SK-N-SH (cell line): ENCODE results near the gene VPS33B. TPM values are rescaled to one million over a fixed set of nuclear protein-coding genes. Genes with fewer than 3 reads are reported as not detected.

Experiments used
- CTCF ChIA-PET: fragments of 300-600, 350-600 bp; formaldehyde crosslinking; extraction: SDS; loops from one replicate; lab custom pipeline; 2021; lab: Yijun Ruan, JAX
- POLR2A ChIA-PET: fragments of 350-600 bp; sonication (Branson Sonifier 250); formaldehyde crosslinking; extraction: SDS; loops from one replicate; lab custom pipeline; 2020; ENCODE audit warnings: antibody characterized with exemption, inconsistent platforms; lab: Yijun Ruan, JAX
- DNase-seq: peaks from one replicate; pipeline ENCODE4 v3.0.0; 2012
- H2AFZ ChIP-seq: fragments of 200-600 bp; sonication (generic); 2 replicates; pipeline ENCODE4 v1.8.1; 2016; ENCODE audit warnings: antibody characterized with exemption, mild to moderate bottlenecking, low read depth
- H3F3A ChIP-seq: fragments of 200-600 bp; sonication (generic); replicated peaks from 2 replicates; pipeline ENCODE3; 2016; ENCODE audit warnings: antibody characterized with exemption, mild to moderate bottlenecking; ENCODE audit not compliant: insufficient read depth
- H3K27ac ChIP-seq, 2 experiments: fragments of 200-500 bp in 1 of 2; fragments of 200-600 bp in 1 of 2; sonication (Bioruptor generic) in 1 of 2; sonication (generic), shearing (Covaris generic) in 1 of 2; 2 replicates each; pipeline versions ENCODE4 v1.5.1 to v1.6.1; 2014 to 2016; ENCODE audit warnings: low read depth in 2 of 2, inconsistent platforms in 1 of 2, low read length in 1 of 2, mild to moderate bottlenecking in 1 of 2, mixed read lengths in 1 of 2
- H3K27me3 ChIP-seq: fragments of 200-600 bp; sonication (generic), shearing (Covaris generic); 2 replicates; pipeline ENCODE4 v1.6.1; 2016; ENCODE audit warnings: mixed run types; ENCODE audit not compliant: insufficient read depth
- H3K36me3 ChIP-seq, 2 experiments: fragments of 200-500 bp in 1 of 2; fragments of 200-600 bp in 1 of 2; sonication (Bioruptor generic) in 1 of 2; sonication (generic) in 1 of 2; replicated peaks in 1 of 2; 2 replicates each; pipeline versions ENCODE3 to v1.5.1; 2014 to 2016; ENCODE audit warnings: low read length in 1 of 2, mild to moderate bottlenecking in 1 of 2; ENCODE audit not compliant: insufficient read depth in 2 of 2, control insufficient read depth in 1 of 2
- H3K4me1 ChIP-seq, 2 experiments: fragments of 200-500 bp in 1 of 2; fragments of 200-600 bp in 1 of 2; sonication (Bioruptor generic) in 1 of 2; sonication (generic), shearing (Covaris generic) in 1 of 2; 2 replicates each; pipeline versions ENCODE4 v1.5.1 to v1.6.1; 2014 to 2016; ENCODE audit warnings: low read depth in 1 of 2, low read length in 1 of 2, mixed run types in 1 of 2; ENCODE audit not compliant: insufficient read depth in 2 of 2, control insufficient read depth in 1 of 2
- H3K4me2 ChIP-seq: fragments of 200-600 bp; sonication (generic), shearing (Covaris generic); 2 replicates; pipeline ENCODE4 v1.6.1; 2017; ENCODE audit warnings: mixed run types
- H3K4me3 ChIP-seq, 2 experiments: fragments of 200-500 bp in 1 of 2; fragments of 200-600 bp in 1 of 2; sonication (Bioruptor generic) in 1 of 2; sonication (generic), shearing (Covaris generic) in 1 of 2; 2 replicates each; pipeline versions ENCODE4 v1.5.1 to v1.8.1; 2014 to 2016; ENCODE audit warnings: low read depth in 2 of 2, inconsistent platforms in 1 of 2, low read length in 1 of 2, mild to moderate bottlenecking in 1 of 2, mixed read lengths in 1 of 2, moderate library complexity in 1 of 2
- H3K79me2 ChIP-seq: fragments of 200-600 bp; sonication (generic); 2 replicates; pipeline ENCODE4 v1.8.1; 2017; ENCODE audit warnings: mild to moderate bottlenecking; ENCODE audit not compliant: insufficient read depth
- H3K9ac ChIP-seq: fragments of 200-600 bp; sonication (generic); 2 replicates; pipeline ENCODE4 v1.6.1; 2017; ENCODE audit warnings: mixed run types
- H3K9me2 ChIP-seq: fragments of 200-600 bp; sonication (generic); 2 replicates; pipeline ENCODE4 v1.6.1; 2017; ENCODE audit warnings: mixed run types
- H3K9me3 ChIP-seq: fragments of 200-600 bp; sonication (generic); 2 replicates; pipeline ENCODE4 v1.6.1; 2017; ENCODE audit warnings: mixed run types, mild to moderate bottlenecking, moderate library complexity
- H4K20me1 ChIP-seq: fragments of 200-600 bp; sonication (generic); 2 replicates; pipeline ENCODE4 v1.6.1; 2017; ENCODE audit warnings: mild to moderate bottlenecking, mixed run types; ENCODE audit not compliant: insufficient read depth
- CHD2 ChIP-seq: fragments of 150-350 bp; IDR thresholded peaks from 2 replicates; pipeline ENCODE4 v1.6.1; 2018; ENCODE audit warnings: low read length; ENCODE audit not compliant: partially characterized antibody
- ELF1 ChIP-seq: IDR thresholded peaks from 2 replicates; pipeline ENCODE4 v1.4.0; 2012
- FOSL2 ChIP-seq: IDR thresholded peaks from 2 replicates; pipeline ENCODE4 v1.4.0; 2012; ENCODE audit warnings: low read depth, mild to moderate bottlenecking, moderate library complexity, borderline replicate concordance
- GABPA ChIP-seq: IDR thresholded peaks from 2 replicates; pipeline ENCODE4 v1.4.0; 2012; ENCODE audit warnings: low read depth, mild to moderate bottlenecking
- JUND ChIP-seq: IDR thresholded peaks from 2 replicates; pipeline ENCODE4 v1.4.0; 2012
- MEF2A ChIP-seq: IDR thresholded peaks from 2 replicates; pipeline ENCODE4 v1.4.0; 2012; ENCODE audit warnings: low read depth, borderline replicate concordance
- MXI1 ChIP-seq: IDR thresholded peaks from 2 replicates; pipeline ENCODE4 v1.6.1; 2012; ENCODE audit warnings: mild to moderate bottlenecking, low read depth, low read length, improper control_type of control experiment
- NFIC ChIP-seq: IDR thresholded peaks from 2 replicates; pipeline ENCODE4 v1.4.0; 2012; ENCODE audit warnings: borderline replicate concordance
- NRF1 ChIP-seq: IDR thresholded peaks from 2 replicates; pipeline ENCODE4 v1.6.1; 2012; ENCODE audit warnings: low read depth, mild to moderate bottlenecking, low read length
- RAD21 ChIP-seq: IDR thresholded peaks from 2 replicates; pipeline ENCODE4 v1.6.1; 2012; ENCODE audit warnings: mild to moderate bottlenecking, low read length
- RCOR1 ChIP-seq: fragments of 150-350 bp; IDR thresholded peaks from 2 replicates; pipeline ENCODE4 v1.6.1; 2017; ENCODE audit warnings: antibody characterized with exemption, low read length
- RXRA ChIP-seq: IDR thresholded peaks from 2 replicates; pipeline ENCODE4 v1.4.0; 2012; ENCODE audit warnings: low read depth, mild to moderate bottlenecking, borderline replicate concordance
- TCF12 ChIP-seq: IDR thresholded peaks from 2 replicates; pipeline ENCODE4 v1.4.0; 2012
- TEAD4 ChIP-seq: IDR thresholded peaks from 2 replicates; pipeline ENCODE4 v1.4.0; 2012; ENCODE audit warnings: mild to moderate bottlenecking, borderline replicate concordance; ENCODE audit not compliant: insufficient read depth
- WGBS: methylation state at CpG from one replicate; pipeline ENCODE4 v1.1.6; 2017; ENCODE audit warnings: low lambda C conversion rate; 5-methylcytosine and 5-hydroxymethylcytosine counted together
- polyA plus RNA-seq, 3 experiments: library from polyadenylated mRNA; depleted of rRNA; stranded (reverse); fragments of >200 nt; gene quantifications; 2 replicates each; pipeline ENCODE4 v1.2.3, GENCODE V29; 2012
- TF ChIP-seq, protein P1 (sequence below): fragments of 150-350 bp; IDR thresholded peaks from 2 replicates; pipeline ENCODE4 v1.6.1; 2017; ENCODE audit warnings: antibody characterized with exemption, low read length, low read depth, borderline replicate concordance
- TF ChIP-seq, protein P2 (sequence below): IDR thresholded peaks from 2 replicates; pipeline ENCODE4; 2012
- TF ChIP-seq, protein P3 (sequence below): fragments of 150-350 bp; IDR thresholded peaks from 2 replicates; pipeline ENCODE4 v1.6.1; 2016; ENCODE audit warnings: mild to moderate bottlenecking, low read depth, low read length
- TF ChIP-seq, protein P4 (sequence below): IDR thresholded peaks from 2 replicates; pipeline ENCODE4 v1.4.0; 2012; ENCODE audit warnings: low read depth, borderline replicate concordance
- TF ChIP-seq, protein P5 (sequence below): IDR thresholded peaks from 2 replicates; pipeline ENCODE4 v1.4.0; 2012; ENCODE audit warnings: low read depth

VPS33B gene
- polyA plus RNA-seq, 1 of the 3 experiments (the other 2 are of a cell fraction), result 16.6 TPM

DNA sequence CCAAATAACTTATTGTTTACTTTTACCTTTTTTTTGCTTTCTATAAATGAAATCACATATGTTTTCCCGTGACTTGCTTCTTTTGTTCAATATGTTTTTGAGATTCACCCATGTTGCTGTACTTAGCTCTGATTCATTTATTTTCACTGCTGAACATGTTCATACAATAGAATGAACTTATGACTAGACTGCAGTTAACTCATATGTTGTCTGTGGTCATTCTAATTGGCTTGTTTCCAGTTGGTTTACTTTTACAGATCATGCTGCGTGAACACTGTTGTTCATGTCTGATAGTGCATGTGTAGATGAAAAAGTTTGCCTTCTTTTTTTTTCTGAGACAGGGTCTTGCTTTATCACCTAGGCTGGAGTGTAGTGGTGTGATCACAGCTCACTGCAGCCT, 46.0 kb upstream of the VPS33B start (continued):
- TF ChIP-seq, protein P1, sequence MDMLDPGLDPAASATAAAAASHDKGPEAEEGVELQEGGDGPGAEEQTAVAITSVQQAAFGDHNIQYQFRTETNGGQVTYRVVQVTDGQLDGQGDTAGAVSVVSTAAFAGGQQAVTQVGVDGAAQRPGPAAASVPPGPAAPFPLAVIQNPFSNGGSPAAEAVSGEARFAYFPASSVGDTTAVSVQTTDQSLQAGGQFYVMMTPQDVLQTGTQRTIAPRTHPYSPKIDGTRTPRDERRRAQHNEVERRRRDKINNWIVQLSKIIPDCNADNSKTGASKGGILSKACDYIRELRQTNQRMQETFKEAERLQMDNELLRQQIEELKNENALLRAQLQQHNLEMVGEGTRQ, result no peak
- no peak for TF ChIP-seq RXRA

DNA sequence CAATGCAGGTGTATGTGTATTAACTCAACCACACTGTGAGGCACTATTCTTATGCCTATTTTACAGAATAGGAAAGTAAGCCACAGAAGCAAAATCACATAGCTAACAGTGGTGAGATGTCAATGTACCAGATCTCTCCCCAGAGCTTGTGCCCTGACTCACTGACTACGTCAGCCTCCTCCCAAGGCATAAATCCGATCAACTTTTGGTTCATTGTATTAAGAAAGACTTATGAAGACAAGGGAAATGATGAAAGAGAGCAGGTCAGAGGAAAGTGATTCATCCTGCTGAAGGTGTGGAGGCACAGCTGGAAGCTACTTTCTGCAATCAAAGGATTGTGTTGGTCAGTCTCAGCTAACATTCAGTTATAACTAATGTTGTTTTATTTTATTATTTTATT, 44.6 kb upstream of the VPS33B start:
- DNase-seq, result no peak
- Histone ChIP-seq H3K4me3 (no peak overlapping the region), H3K9me2 (no peaks in the 10 kb centered on the region)

More for the DNA sequence above, 44.6 kb upstream of the VPS33B start:
- WGBS, result 42% methylated on average over 2 of the region's 2 CpGs
- CTCF ChIA-PET, result interaction anchor here (2.6 to 2.9 kb wide), 2 partner anchors 12 to 17 kb away, joined by 10 to 19 read pairs; no protein-coding TSS in a partner anchor
- no peaks in the 10 kb centered on the region for H3K27me3 ChIP-seq
- no peak overlapping the region for H3K9ac ChIP-seq
- H3K36me3 ChIP-seq, result no peaks in the 10 kb centered on the region
- H3K9me3 ChIP-seq, result no peaks in the 10 kb centered on the region
- H3K79me2 ChIP-seq, result no peaks in the 10 kb centered on the region
- H2AFZ ChIP-seq, result no peak overlapping the region
- TF ChIP-seq NRF1, result no peak
- TF ChIP-seq, protein P2, sequence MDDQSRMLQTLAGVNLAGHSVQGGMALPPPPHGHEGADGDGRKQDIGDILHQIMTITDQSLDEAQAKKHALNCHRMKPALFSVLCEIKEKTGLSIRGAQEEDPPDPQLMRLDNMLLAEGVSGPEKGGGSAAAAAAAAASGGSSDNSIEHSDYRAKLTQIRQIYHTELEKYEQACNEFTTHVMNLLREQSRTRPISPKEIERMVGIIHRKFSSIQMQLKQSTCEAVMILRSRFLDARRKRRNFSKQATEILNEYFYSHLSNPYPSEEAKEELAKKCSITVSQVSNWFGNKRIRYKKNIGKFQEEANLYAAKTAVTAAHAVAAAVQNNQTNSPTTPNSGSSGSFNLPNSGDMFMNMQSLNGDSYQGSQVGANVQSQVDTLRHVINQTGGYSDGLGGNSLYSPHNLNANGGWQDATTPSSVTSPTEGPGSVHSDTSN, result no peak
- TF ChIP-seq, protein P3, sequence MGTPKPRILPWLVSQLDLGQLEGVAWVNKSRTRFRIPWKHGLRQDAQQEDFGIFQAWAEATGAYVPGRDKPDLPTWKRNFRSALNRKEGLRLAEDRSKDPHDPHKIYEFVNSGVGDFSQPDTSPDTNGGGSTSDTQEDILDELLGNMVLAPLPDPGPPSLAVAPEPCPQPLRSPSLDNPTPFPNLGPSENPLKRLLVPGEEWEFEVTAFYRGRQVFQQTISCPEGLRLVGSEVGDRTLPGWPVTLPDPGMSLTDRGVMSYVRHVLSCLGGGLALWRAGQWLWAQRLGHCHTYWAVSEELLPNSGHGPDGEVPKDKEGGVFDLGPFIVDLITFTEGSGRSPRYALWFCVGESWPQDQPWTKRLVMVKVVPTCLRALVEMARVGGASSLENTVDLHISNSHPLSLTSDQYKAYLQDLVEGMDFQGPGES, result no peak
- no peak for TF ChIP-seq FOSL2
- no peak for TF ChIP-seq CHD2
- TF ChIP-seq NFIC, result no peak
- no peak for TF ChIP-seq ELF1
- TF ChIP-seq RAD21, result no peak
- TF ChIP-seq TCF12, result no peak
- no peak for TF ChIP-seq GABPA
- no peak for TF ChIP-seq TEAD4
- no peak for TF ChIP-seq RXRA
- no peak for TF ChIP-seq MXI1
- TF ChIP-seq MEF2A, result no peak
- no peak for TF ChIP-seq RCOR1
- TF ChIP-seq, protein P4, sequence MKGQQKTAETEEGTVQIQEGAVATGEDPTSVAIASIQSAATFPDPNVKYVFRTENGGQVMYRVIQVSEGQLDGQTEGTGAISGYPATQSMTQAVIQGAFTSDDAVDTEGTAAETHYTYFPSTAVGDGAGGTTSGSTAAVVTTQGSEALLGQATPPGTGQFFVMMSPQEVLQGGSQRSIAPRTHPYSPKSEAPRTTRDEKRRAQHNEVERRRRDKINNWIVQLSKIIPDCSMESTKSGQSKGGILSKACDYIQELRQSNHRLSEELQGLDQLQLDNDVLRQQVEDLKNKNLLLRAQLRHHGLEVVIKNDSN, result no peak
- no peak for TF ChIP-seq JUND
- TF ChIP-seq, protein P5, sequence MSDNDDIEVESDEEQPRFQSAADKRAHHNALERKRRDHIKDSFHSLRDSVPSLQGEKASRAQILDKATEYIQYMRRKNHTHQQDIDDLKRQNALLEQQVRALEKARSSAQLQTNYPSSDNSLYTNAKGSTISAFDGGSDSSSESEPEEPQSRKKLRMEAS, result no peak
- H3F3A ChIP-seq, result no peaks in the 10 kb centered on the region
- POLR2A ChIA-PET, result no interaction called here
- H4K20me1 ChIP-seq, result no peaks in the 10 kb centered on the region
- H3K4me2 ChIP-seq, result no peak overlapping the region
- H3K27ac ChIP-seq, result no peak overlapping the region
- peaks cover 0 to 7% of the 10 kb centered on the region in 2 experiments; a peak in 1 of 4 replicates for H3K4me1 ChIP-seq
